Smooth muscle cell (in vitro differentiated cells): ENCODE results near the gene DGKE. TPM values are rescaled to one million over a fixed set of nuclear protein-coding genes. Genes with fewer than 3 reads are reported as not detected.

ENCODE experiments used
- DNase-seq: peaks from one replicate; lab custom pipeline; 2025; ENCODE audit not compliant: unreplicated experiment; lab: John Stamatoyannopoulos, UW
- H2AFZ ChIP-seq: fragments of 200-600 bp; sonication (generic); 2 replicates; pipeline ENCODE4 v1.6.0; 2016; ENCODE audit warnings: antibody characterized with exemption, low read depth, mild to moderate bottlenecking
- H3F3A ChIP-seq: fragments of 200-600 bp; sonication (generic); 2 replicates; pipeline ENCODE4 v1.6.0; 2017; ENCODE audit warnings: antibody characterized with exemption, low read depth
- H3K27ac ChIP-seq: fragments of 200-600 bp; sonication (generic); 2 replicates; pipeline ENCODE4 v1.5.1; 2016; ENCODE audit warnings: low read depth, mild to moderate bottlenecking
- H3K27me3 ChIP-seq: fragments of 200-600 bp; sonication (generic); 2 replicates; pipeline ENCODE4 v1.6.1; 2016; ENCODE audit warnings: low read depth, mild to moderate bottlenecking
- H3K36me3 ChIP-seq: fragments of 200-600 bp; sonication (generic); 2 replicates; pipeline ENCODE4 v1.5.1; 2016; ENCODE audit warnings: low read depth
- H3K4me1 ChIP-seq: fragments of 200-600 bp; sonication (generic); 2 replicates; pipeline ENCODE4 v1.5.1; 2016; ENCODE audit warnings: low read depth
- H3K4me2 ChIP-seq: fragments of 200-600 bp; sonication (generic); 2 replicates; pipeline ENCODE4 v1.6.0; 2016; ENCODE audit warnings: mild to moderate bottlenecking
- H3K4me3 ChIP-seq: fragments of 200-600 bp; sonication (generic); 2 replicates; pipeline ENCODE4 v1.5.1; 2016; ENCODE audit warnings: mild to moderate bottlenecking
- H3K79me2 ChIP-seq: fragments of 200-600 bp; sonication (generic); 2 replicates; pipeline ENCODE4 v1.6.0; 2016; ENCODE audit warnings: low read depth, mild to moderate bottlenecking
- H3K9ac ChIP-seq: fragments of 200-600 bp; sonication (generic); 2 replicates; pipeline ENCODE4 v1.6.0; 2016; ENCODE audit warnings: low read depth
- H3K9me3 ChIP-seq: fragments of 200-600 bp; sonication (generic); replicated peaks from 2 replicates; pipeline ENCODE4 v1.5.1; 2016; ENCODE audit warnings: low read depth
- H4K20me1 ChIP-seq: fragments of 200-600 bp; sonication (generic); 2 replicates; pipeline ENCODE4 v1.6.0; 2016; ENCODE audit warnings: low read depth
- CTCF ChIP-seq: fragments of 200-600 bp; sonication (generic); IDR thresholded peaks from 2 replicates; pipeline ENCODE4 v1.5.1; 2017; ENCODE audit warnings: borderline replicate concordance, mild to moderate bottlenecking, antibody characterized with exemption; ENCODE audit not compliant: insufficient read depth, poor library complexity, severe bottlenecking
- WGBS: methylation state at CpG from one replicate; pipeline ENCODE4 v1.1.7; 2016; ENCODE audit warnings: low lambda C conversion rate; 5-methylcytosine and 5-hydroxymethylcytosine counted together
- polyA plus RNA-seq: library from polyadenylated mRNA; unstranded; fragments of >200 nt; fragmentation: Nextera tagmentation; extraction: Ambion mirVana; gene quantifications from 2 replicates; pipeline ENCODE4 v1.2.1, GENCODE V29; 2016
- total RNA-seq: library from RNA; depleted of rRNA; stranded (reverse); fragments of >200 nt; gene quantifications from 2 replicates; pipeline ENCODE4 v1.2.3, GENCODE V29; 2014

The DGKE gene
- total and polyA plus RNA-seq, 2 experiments from 2014 or later, result 1.2 to 5.9 TPM

- Histone ChIP-seq H3K9ac (no peak overlapping the region), H3K4me3 (no peak overlapping the region), H3F3A (no peaks in the 10 kb centered on the region), H3K4me1 (no peaks in the 10 kb centered on the region), H3K79me2 (no peaks in the 10 kb centered on the region), H4K20me1 (no peaks in the 10 kb centered on the region), H2AFZ (no peak overlapping the region), H3K9me3 (no peaks in the 10 kb centered on the region), H3K27me3 (no peaks in the 10 kb centered on the region), H3K4me2 (no peak overlapping the region), H3K27ac (no peak overlapping the region), H3K36me3 (peaks cover 8% of the 10 kb centered on the region)
- WGBS, result 91% methylated on average over 9 of the region's 9 CpGs
- no peak for TF ChIP-seq CTCF
- DNase-seq, result no peak
These were observed 74.1 kb downstream of the DGKE start for GRCh38 chr17:56908001-56908542.

- Histone ChIP-seq H3K9ac (no peak overlapping the region), H4K20me1 (no peaks in the 10 kb centered on the region), H3K27me3 (no peaks in the 10 kb centered on the region), H2AFZ (no peak overlapping the region), H3K9me3 (no peaks in the 10 kb centered on the region), H3K79me2 (no peaks in the 10 kb centered on the region), H3K36me3 (peaks cover 8% of the 10 kb centered on the region), H3K27ac (no peak overlapping the region), H3K4me1 (peaks cover 4% of the 10 kb centered on the region), H3K4me2 (no peak overlapping the region), H3K4me3 (no peak overlapping the region), H3F3A (no peaks in the 10 kb centered on the region)
- WGBS, result 97% methylated on average over 6 of the region's 6 CpGs
- TF ChIP-seq CTCF, result no peak
- no peak for DNase-seq
These were observed 76.0 kb downstream of the DGKE start for GRCh38 chr17:56909742-56910508.

GRCh38 chr17:56910509-56911235 is 76.7 kb downstream of the DGKE start:
- H3K4me2 ChIP-seq, result no peak overlapping the region
- H3K4me3 ChIP-seq, result no peak overlapping the region
- H2AFZ ChIP-seq, result no peak overlapping the region
- WGBS, result 83% methylated on average over 7 of the region's 7 CpGs
- no peaks in the 10 kb centered on the region for H4K20me1 ChIP-seq
- H3F3A ChIP-seq, result no peaks in the 10 kb centered on the region
- no peaks in the 10 kb centered on the region for H3K9me3 ChIP-seq
- peaks cover 8% of the 10 kb centered on the region for H3K36me3 ChIP-seq
- H3K4me1 ChIP-seq, result peaks cover 4% of the 10 kb centered on the region
- H3K9ac ChIP-seq, result no peak overlapping the region
- no peak for TF ChIP-seq CTCF
- H3K27ac ChIP-seq, result no peak overlapping the region
- H3K27me3 ChIP-seq, result no peaks in the 10 kb centered on the region
- H3K79me2 ChIP-seq, result no peaks in the 10 kb centered on the region
- DNase-seq, result no peak
